ENCODE results near the gene NECAB3.

NECAB3 gene

GRCh38 chr20:33669873-33670640, 4.2 kb downstream of the NECAB3 start:
- TF ChIP-seq EZH2phosphoT487 (conservative IDR thresholded peaks at IDR 0.05; ENCODE audit: low read length) = no peak
- TF ChIP-seq, protein P1, sequence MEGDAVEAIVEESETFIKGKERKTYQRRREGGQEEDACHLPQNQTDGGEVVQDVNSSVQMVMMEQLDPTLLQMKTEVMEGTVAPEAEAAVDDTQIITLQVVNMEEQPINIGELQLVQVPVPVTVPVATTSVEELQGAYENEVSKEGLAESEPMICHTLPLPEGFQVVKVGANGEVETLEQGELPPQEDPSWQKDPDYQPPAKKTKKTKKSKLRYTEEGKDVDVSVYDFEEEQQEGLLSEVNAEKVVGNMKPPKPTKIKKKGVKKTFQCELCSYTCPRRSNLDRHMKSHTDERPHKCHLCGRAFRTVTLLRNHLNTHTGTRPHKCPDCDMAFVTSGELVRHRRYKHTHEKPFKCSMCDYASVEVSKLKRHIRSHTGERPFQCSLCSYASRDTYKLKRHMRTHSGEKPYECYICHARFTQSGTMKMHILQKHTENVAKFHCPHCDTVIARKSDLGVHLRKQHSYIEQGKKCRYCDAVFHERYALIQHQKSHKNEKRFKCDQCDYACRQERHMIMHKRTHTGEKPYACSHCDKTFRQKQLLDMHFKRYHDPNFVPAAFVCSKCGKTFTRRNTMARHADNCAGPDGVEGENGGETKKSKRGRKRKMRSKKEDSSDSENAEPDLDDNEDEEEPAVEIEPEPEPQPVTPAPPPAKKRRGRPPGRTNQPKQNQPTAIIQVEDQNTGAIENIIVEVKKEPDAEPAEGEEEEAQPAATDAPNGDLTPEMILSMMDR (IDR thresholded peaks at IDR 0.05; ENCODE audit: insufficient read depth, low read length, poor library complexity, severe bottlenecking) = no peak
- Histone ChIP-seq H3K36me3 (ENCODE audit: low read length) (0 out of 2 replicates have a peak, but pooled peaks cover 3% of the 10 kb centered on the region), H3K9me3 (ENCODE audit: insufficient read depth, low read length) (no peaks in the 10 kb centered on the region), H3K9ac (ENCODE audit: low read length) (peak overlapping the region; percentile 29; the same call in 1 of the 2 replicates), H3K9me2 (replicated peaks; ENCODE audit: insufficient read depth, low read length) (no peaks in the 10 kb centered on the region), H4K20me1 (ENCODE audit: low read depth, low read length) (no peaks in the 10 kb centered on the region), H3K27ac (ENCODE audit: low read depth, low read length) (peak overlapping the region; percentile 78), H3F3A (ENCODE audit: insufficient read depth) (peaks cover 45% of the 10 kb centered on the region), H3K4me2 (ENCODE audit: low read depth, low read length, poor library complexity, severe bottlenecking) (peak overlapping the region; percentile 68), H3K4me3 (ENCODE audit: insufficient read depth, low read length, poor library complexity, severe bottlenecking) (no peak overlapping the region), H2AFZ (ENCODE audit: low read depth, low read length, severe bottlenecking) (no peak overlapping the region), H3K79me2 (ENCODE audit: insufficient read depth, low read length) (peaks cover 38% of the 10 kb centered on the region), H3K27me3 (ENCODE audit: low read length) (no peaks in the 10 kb centered on the region)

GRCh38 chr20:33669224-33669623, 5.0 kb downstream of the NECAB3 start:
- Histone ChIP-seq H3K4me3 (ENCODE audit: insufficient read depth, low read length, poor library complexity, severe bottlenecking) (no peak overlapping the region), H3K4me2 (ENCODE audit: low read depth, low read length, poor library complexity, severe bottlenecking) (peak overlapping the region; percentile 68), H3K27me3 (ENCODE audit: low read length) (no peaks in the 10 kb centered on the region), H4K20me1 (ENCODE audit: low read depth, low read length) (no peaks in the 10 kb centered on the region), H3K9ac (ENCODE audit: low read length) (peak overlapping the region; percentile 29; the same call in 1 of the 2 replicates), H3K9me3 (ENCODE audit: insufficient read depth, low read length) (no peaks in the 10 kb centered on the region), H3K36me3 (ENCODE audit: low read length) (0 out of 2 replicates have a peak, but pooled peaks cover 3% of the 10 kb centered on the region), H3K9me2 (replicated peaks; ENCODE audit: insufficient read depth, low read length) (no peaks in the 10 kb centered on the region), H3F3A (ENCODE audit: insufficient read depth) (peaks cover 38% of the 10 kb centered on the region), H3K27ac (ENCODE audit: low read depth, low read length) (peak overlapping the region; percentile 78), H3K79me2 (ENCODE audit: insufficient read depth, low read length) (peaks cover 38% of the 10 kb centered on the region), H2AFZ (ENCODE audit: low read depth, low read length, severe bottlenecking) (no peak overlapping the region)
- no peak for TF ChIP-seq EZH2phosphoT487 (conservative IDR thresholded peaks at IDR 0.05; ENCODE audit: low read length)
- TF ChIP-seq, protein P1 (IDR thresholded peaks at IDR 0.05; ENCODE audit: insufficient read depth, low read length, poor library complexity, severe bottlenecking) = no peak

GRCh38 chr20:33668466-33669155, 5.6 kb downstream of the NECAB3 start:
- no peaks in the 10 kb centered on the region for H4K20me1 ChIP-seq (ENCODE audit: low read depth, low read length)
- 0 out of 2 replicates have a peak, but pooled peaks cover 3% of the 10 kb centered on the region for H3K36me3 ChIP-seq (ENCODE audit: low read length)
- peaks cover 34% of the 10 kb centered on the region for H3K79me2 ChIP-seq (ENCODE audit: insufficient read depth, low read length)
- peak overlapping the region; percentile 49 for H3K4me3 ChIP-seq (ENCODE audit: insufficient read depth, low read length, poor library complexity, severe bottlenecking)
- no peaks in the 10 kb centered on the region for H3K27me3 ChIP-seq (ENCODE audit: low read length)
- H3K9ac ChIP-seq (ENCODE audit: low read length) = peak overlapping the region; percentile 86
- peak overlapping the region; percentile 68 for H3K4me2 ChIP-seq (ENCODE audit: low read depth, low read length, poor library complexity, severe bottlenecking)
- peak overlapping the region; percentile 78 for H3K27ac ChIP-seq (ENCODE audit: low read depth, low read length)
- peaks cover 38% of the 10 kb centered on the region for H3F3A ChIP-seq (ENCODE audit: insufficient read depth)
- H2AFZ ChIP-seq (ENCODE audit: low read depth, low read length, severe bottlenecking) = no peak overlapping the region
- TF ChIP-seq, protein P1 (IDR thresholded peaks at IDR 0.05; ENCODE audit: insufficient read depth, low read length, poor library complexity, severe bottlenecking) = no peak
- no peak for TF ChIP-seq EZH2phosphoT487 (conservative IDR thresholded peaks at IDR 0.05; ENCODE audit: low read length)
- H3K9me3 ChIP-seq (ENCODE audit: insufficient read depth, low read length) = no peaks in the 10 kb centered on the region
- H3K9me2 ChIP-seq (replicated peaks; ENCODE audit: insufficient read depth, low read length) = no peaks in the 10 kb centered on the region
